ENCODE data around the gene TMEM209.

DNA sequence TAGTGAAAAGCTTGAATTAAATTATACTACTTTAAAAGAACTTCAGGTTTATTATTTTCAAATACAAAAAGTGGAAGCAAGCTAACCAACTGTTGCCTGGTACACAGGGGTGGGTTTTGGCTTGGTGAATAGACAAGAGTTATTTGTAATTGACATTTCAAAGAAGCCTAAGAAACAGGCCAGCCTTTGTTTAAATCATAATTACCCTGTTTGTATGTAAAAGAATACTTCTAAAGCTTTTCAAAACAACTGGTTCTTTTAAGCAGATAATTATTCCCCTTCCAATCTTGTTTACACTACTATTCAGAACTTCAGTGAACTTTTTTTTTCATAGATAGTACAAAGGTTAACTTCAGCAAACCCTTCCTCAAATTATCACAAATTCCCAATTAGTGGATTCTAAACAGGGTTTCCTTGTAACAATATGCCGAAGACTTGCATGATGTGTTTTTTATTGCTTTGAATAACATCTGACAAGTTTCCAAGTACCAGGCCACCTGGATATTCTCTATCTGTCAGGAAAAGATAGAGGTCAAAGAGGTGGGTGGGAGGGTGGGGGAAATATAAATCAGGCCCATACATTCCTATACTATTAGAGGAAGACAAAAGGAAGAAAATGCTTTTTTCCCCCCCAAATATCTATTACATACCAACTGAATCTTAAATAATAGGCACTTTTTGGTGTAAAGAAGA is 22.8 kb upstream of the TMEM209 start:
- no peak for TF ChIP-seq JUNB (IDR thresholded peaks at IDR 0.05)
- TF ChIP-seq, protein P1, sequence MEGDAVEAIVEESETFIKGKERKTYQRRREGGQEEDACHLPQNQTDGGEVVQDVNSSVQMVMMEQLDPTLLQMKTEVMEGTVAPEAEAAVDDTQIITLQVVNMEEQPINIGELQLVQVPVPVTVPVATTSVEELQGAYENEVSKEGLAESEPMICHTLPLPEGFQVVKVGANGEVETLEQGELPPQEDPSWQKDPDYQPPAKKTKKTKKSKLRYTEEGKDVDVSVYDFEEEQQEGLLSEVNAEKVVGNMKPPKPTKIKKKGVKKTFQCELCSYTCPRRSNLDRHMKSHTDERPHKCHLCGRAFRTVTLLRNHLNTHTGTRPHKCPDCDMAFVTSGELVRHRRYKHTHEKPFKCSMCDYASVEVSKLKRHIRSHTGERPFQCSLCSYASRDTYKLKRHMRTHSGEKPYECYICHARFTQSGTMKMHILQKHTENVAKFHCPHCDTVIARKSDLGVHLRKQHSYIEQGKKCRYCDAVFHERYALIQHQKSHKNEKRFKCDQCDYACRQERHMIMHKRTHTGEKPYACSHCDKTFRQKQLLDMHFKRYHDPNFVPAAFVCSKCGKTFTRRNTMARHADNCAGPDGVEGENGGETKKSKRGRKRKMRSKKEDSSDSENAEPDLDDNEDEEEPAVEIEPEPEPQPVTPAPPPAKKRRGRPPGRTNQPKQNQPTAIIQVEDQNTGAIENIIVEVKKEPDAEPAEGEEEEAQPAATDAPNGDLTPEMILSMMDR (IDR thresholded peaks at IDR 0.05), result no peak
- no peak for TF ChIP-seq RAD21 (conservative IDR thresholded peaks at IDR 0.05 in 1 of 2, IDR thresholded peaks at IDR 0.05 in 1 of 2)
- no peak for TF ChIP-seq EP300 (IDR thresholded peaks at IDR 0.05)
- TF ChIP-seq TFCP2L1 (CRISPR knock-in tag; IDR thresholded peaks at IDR 0.05), result no peak
- TF ChIP-seq JUN (IDR thresholded peaks at IDR 0.05), result no peak
- TF ChIP-seq, protein P2, sequence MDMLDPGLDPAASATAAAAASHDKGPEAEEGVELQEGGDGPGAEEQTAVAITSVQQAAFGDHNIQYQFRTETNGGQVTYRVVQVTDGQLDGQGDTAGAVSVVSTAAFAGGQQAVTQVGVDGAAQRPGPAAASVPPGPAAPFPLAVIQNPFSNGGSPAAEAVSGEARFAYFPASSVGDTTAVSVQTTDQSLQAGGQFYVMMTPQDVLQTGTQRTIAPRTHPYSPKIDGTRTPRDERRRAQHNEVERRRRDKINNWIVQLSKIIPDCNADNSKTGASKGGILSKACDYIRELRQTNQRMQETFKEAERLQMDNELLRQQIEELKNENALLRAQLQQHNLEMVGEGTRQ (IDR thresholded peaks at IDR 0.05), result no peak
- TF ChIP-seq, protein P3, sequence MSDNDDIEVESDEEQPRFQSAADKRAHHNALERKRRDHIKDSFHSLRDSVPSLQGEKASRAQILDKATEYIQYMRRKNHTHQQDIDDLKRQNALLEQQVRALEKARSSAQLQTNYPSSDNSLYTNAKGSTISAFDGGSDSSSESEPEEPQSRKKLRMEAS (IDR thresholded peaks at IDR 0.05), result no peak
- TF ChIP-seq, protein P4, sequence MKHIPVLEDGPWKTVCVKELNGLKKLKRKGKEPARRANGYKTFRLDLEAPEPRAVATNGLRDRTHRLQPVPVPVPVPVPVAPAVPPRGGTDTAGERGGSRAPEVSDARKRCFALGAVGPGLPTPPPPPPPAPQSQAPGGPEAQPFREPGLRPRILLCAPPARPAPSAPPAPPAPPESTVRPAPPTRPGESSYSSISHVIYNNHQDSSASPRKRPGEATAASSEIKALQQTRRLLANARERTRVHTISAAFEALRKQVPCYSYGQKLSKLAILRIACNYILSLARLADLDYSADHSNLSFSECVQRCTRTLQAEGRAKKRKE (CRISPR knock-in tag; IDR thresholded peaks at IDR 0.05; ENCODE audit: low read depth), result no peak

Measured in A549 (cell line).